ENCODE data around the gene TMPRSS2. TPM values are rescaled to one million over a fixed set of nuclear protein-coding genes. Genes with fewer than 3 reads are reported as not detected.

Gene TMPRSS2
- total and polyA plus RNA-seq, 9 of the 15 experiments (the other 6 are each of a cell fraction or from before 2014, with no cell fraction given) = 0.20 TPM; not detected in 8

DNA sequence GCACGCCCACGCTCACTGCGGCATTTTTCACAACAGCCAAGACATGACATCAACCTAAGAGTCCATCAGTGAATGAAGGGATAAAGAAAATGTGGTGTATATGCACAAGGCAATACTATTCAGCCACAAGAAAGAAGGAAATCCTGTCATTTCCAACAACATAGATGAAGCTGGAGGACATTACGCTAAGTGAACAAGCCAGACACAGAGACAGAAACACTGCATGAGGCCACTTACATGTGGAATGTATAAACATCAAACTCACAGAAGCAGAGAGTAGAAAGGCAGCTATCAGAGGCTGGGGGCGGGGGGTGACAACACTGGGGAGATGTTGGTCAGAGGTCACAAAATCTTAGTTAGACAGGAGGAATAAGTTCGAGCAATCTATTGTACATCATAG lies 20.9 kb downstream of the TMPRSS2 start:
- no peaks in the 10 kb centered on the region for H3K9me1 ChIP-seq (ENCODE audit: control insufficient read depth, insufficient read depth, low read length)
- ATAC-seq = no peak

DNA sequence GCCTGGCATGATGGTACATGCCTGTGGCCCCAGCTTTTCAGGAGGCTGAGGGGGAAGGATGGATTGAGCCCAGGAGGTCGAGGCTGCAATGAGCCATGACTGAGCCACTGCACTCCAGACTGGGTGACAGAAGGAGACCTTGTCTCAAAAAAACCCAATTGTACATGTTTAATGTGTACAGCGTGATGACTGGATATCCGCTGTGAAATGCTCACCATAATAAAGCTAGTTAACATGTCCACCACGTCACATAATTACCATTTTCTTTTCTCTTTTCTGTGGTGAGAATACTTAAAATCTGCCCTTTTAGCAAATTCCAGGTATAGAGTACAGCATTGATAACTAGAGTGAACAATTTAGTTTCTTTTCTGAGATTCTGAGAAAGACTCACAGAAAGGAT lies 24.0 kb downstream of the TMPRSS2 start:
- Histone ChIP-seq H3K4me3 (no peak overlapping the region), H3K9me1 (ENCODE audit: control insufficient read depth, insufficient read depth, low read length) (no peaks in the 10 kb centered on the region), H3K79me2 (ENCODE audit: control insufficient read depth, insufficient read depth, low read length) (no peaks in the 10 kb centered on the region), H2AFZ (ENCODE audit: low read depth, low read length) (no peak overlapping the region), H3K27ac (ENCODE audit: extremely low read depth, low read depth, low read length) (no peak overlapping the region), H3K27me3 (ENCODE audit: control insufficient read depth in 2 of 2, insufficient read depth in 2 of 2, low read length in 2 of 2) (peaks cover 17 to 21% of the 10 kb centered on the region in 2 experiments; a peak in 4 of 5 replicates), H3K9me3 (replicated peaks; ENCODE audit: control insufficient read depth, insufficient read depth, low read depth, low read length) (no peaks in the 10 kb centered on the region), H3K9ac (ENCODE audit: insufficient read depth in 1 of 2, low read depth in 2 of 2, low read length in 2 of 2) (no peak overlapping the region), H3K36me3 (ENCODE audit: control insufficient read depth, insufficient read depth, low read length) (no peaks in the 10 kb centered on the region), H3K4me2 (ENCODE audit: insufficient read depth, low read length) (no peak overlapping the region), H3K4me1 (replicated peaks in 1 of 2; ENCODE audit: control insufficient read depth in 2 of 2, insufficient read depth in 2 of 2, low read length in 2 of 2) (no peaks in the 10 kb centered on the region), H4K20me1 (replicated peaks; ENCODE audit: control insufficient read depth, insufficient read depth, low read length) (no peaks in the 10 kb centered on the region)
- DNase-seq (ENCODE audit: extremely low read depth in 1 of 4, low spot score in 3 of 4) (no peak), FAIRE-seq (no peak), ATAC-seq (no peak)
- BruUV-seq (replicated peaks) = no TSS peak
- ChIA-PET POLR2A (no interaction called here), CTCF (ENCODE audit: low intra/inter-chr PET ratio) (no interaction called here)
- in situ Hi-C loops (cut with MboI) = no loop called here
- WGBS (ENCODE audit: insufficient coverage, low coverage, missing lambda C conversion rate) = 0% methylated on average over 4 of the region's 4 CpGs
- intact Hi-C loops (cut with micrococcal nuclease) = no loop called here
- TF ChIP-seq ZNF282 (CRISPR knock-in tag; IDR thresholded peaks at IDR 0.05) (no peak), CBFB (CRISPR knock-in tag; IDR thresholded peaks at IDR 0.05) (no peak), NFYB (IDR thresholded peaks at IDR 0.05; ENCODE audit: extremely low read depth, insufficient read length) (no peak), ZC3H8 (IDR thresholded peaks at IDR 0.05) (no peak), SMARCC2 (IDR thresholded peaks at IDR 0.05; ENCODE audit: low read depth) (no peak), SMAD2 (IDR thresholded peaks at IDR 0.05; ENCODE audit: low read depth, low read length) (no peak), ZZZ3 (IDR thresholded peaks at IDR 0.05) (no peak), ZNF589 (CRISPR knock-in tag; IDR thresholded peaks at IDR 0.05; ENCODE audit: low read depth) (no peak), ZEB2 (IDR thresholded peaks at IDR 0.05) (no peak)
- TF ChIP-seq, protein P1, sequence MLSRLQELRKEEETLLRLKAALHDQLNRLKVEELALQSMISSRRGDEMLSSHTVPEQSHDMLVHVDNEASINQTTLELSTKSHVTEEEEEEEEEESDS (CRISPR knock-in tag; IDR thresholded peaks at IDR 0.05) = no peak
- TF ChIP-seq, protein P2, sequence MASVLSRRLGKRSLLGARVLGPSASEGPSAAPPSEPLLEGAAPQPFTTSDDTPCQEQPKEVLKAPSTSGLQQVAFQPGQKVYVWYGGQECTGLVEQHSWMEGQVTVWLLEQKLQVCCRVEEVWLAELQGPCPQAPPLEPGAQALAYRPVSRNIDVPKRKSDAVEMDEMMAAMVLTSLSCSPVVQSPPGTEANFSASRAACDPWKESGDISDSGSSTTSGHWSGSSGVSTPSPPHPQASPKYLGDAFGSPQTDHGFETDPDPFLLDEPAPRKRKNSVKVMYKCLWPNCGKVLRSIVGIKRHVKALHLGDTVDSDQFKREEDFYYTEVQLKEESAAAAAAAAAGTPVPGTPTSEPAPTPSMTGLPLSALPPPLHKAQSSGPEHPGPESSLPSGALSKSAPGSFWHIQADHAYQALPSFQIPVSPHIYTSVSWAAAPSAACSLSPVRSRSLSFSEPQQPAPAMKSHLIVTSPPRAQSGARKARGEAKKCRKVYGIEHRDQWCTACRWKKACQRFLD (CRISPR knock-in tag; IDR thresholded peaks at IDR 0.05) = no peak

More for the DNA sequence above, 20.9 kb downstream of the TMPRSS2 start:
- Histone ChIP-seq H3K27ac (ENCODE audit: extremely low read depth, low read depth, low read length) (no peak overlapping the region), H3K36me3 (ENCODE audit: control insufficient read depth, insufficient read depth, low read length) (no peaks in the 10 kb centered on the region), H3K79me2 (ENCODE audit: control insufficient read depth, insufficient read depth, low read length) (no peaks in the 10 kb centered on the region), H3K9me3 (replicated peaks; ENCODE audit: control insufficient read depth, insufficient read depth, low read depth, low read length) (no peaks in the 10 kb centered on the region), H3K27me3 (ENCODE audit: control insufficient read depth in 2 of 2, insufficient read depth in 2 of 2, low read length in 2 of 2) (peaks cover 9 to 12% of the 10 kb centered on the region in 2 experiments; a peak in 4 of 5 replicates), H4K20me1 (replicated peaks; ENCODE audit: control insufficient read depth, insufficient read depth, low read length) (no peaks in the 10 kb centered on the region), H3K4me1 (replicated peaks in 1 of 2; ENCODE audit: control insufficient read depth in 2 of 2, insufficient read depth in 2 of 2, low read length in 2 of 2) (no peaks in the 10 kb centered on the region), H3K9ac (ENCODE audit: insufficient read depth in 1 of 2, low read depth in 2 of 2, low read length in 2 of 2) (no peak overlapping the region), H2AFZ (ENCODE audit: low read depth, low read length) (no peak overlapping the region), H3K4me3 (no peak overlapping the region), H3K4me2 (ENCODE audit: insufficient read depth, low read length) (no peak overlapping the region)
- ChIA-PET CTCF (ENCODE audit: low intra/inter-chr PET ratio) (no interaction called here), POLR2A (no interaction called here)
- WGBS (ENCODE audit: insufficient coverage, low coverage, missing lambda C conversion rate) = under 1% methylated on average over 6 of the region's 6 CpGs
- DNase-seq (ENCODE audit: extremely low read depth in 1 of 4, low spot score in 3 of 4) (no peak), FAIRE-seq (no peak)
- no TSS peak for BruUV-seq (replicated peaks)
- TF ChIP-seq HNRNPH1 (optimal IDR thresholded peaks at IDR 0.05; ENCODE audit: low read depth, low read length) (no peak), SMARCA5 (IDR thresholded peaks at IDR 0.05) (no peak), TARDBP (IDR thresholded peaks at IDR 0.05) (no peak), ZNF79 (CRISPR knock-in tag; IDR thresholded peaks at IDR 0.05; ENCODE audit: low read depth) (no peak), SP2 (IDR thresholded peaks at IDR 0.05; ENCODE audit: extremely low read depth, low read depth, low read length, poor library complexity, severe bottlenecking) (no peak), ZNF175 (CRISPR knock-in tag; IDR thresholded peaks at IDR 0.05; ENCODE audit: low read depth) (no peak), HEY1 (CRISPR knock-in tag; IDR thresholded peaks at IDR 0.05; ENCODE audit: borderline replicate concordance) (no peak), BCL6 (CRISPR knock-in tag; IDR thresholded peaks at IDR 0.05) (no peak)
- intact Hi-C loops (cut with micrococcal nuclease) = no loop called here
- in situ Hi-C loops (cut with MboI) = no loop called here
